Stimulated activated CD8-positive, alpha-beta memory T cell treated with anti-CD3 and anti-CD28 coated beads, Interleukin-4, amount 100 ng/mL, for 48 hours (primary cell): ENCODE data around the gene SCGB3A1.

Experiments used
- DNase-seq: peaks from one replicate; pipeline ENCODE4 v3.0.0-alpha.2; 2020

SCGB3A1 gene

GRCh38 chr5:180625125-180625790, 34.0 kb upstream of the SCGB3A1 start:
- DNase-seq = no peak

- no peak for DNase-seq
Measured at GRCh38 chr5:180624587-180624986, 33.3 kb upstream of the SCGB3A1 start.

- no peak for DNase-seq
Measured at GRCh38 chr5:180623844-180624243, 32.5 kb upstream of the SCGB3A1 start.

- no peak for DNase-seq
Measured at GRCh38 chr5:180623411-180623834, 32.1 kb upstream of the SCGB3A1 start.

GRCh38 chr5:180622910-180623309, 31.6 kb upstream of the SCGB3A1 start:
- no peak for DNase-seq

GRCh38 chr5:180621311-180621710, 30.0 kb upstream of the SCGB3A1 start:
- no peak for DNase-seq

- DNase-seq = no peak
Measured at GRCh38 chr5:180620014-180620413, 28.7 kb upstream of the SCGB3A1 start.

GRCh38 chr5:180619563-180619915, 28.2 kb upstream of the SCGB3A1 start:
- no peak for DNase-seq

GRCh38 chr5:180618829-180619562, 27.7 kb upstream of the SCGB3A1 start:
- peak; percentile 57 for DNase-seq

GRCh38 chr5:180618487-180618828, 27.2 kb upstream of the SCGB3A1 start:
- DNase-seq = no peak

GRCh38 chr5:180613814-180614188, 22.5 kb upstream of the SCGB3A1 start:
- no peak for DNase-seq

GRCh38 chr5:180613188-180613813, 22.0 kb upstream of the SCGB3A1 start:
- no peak for DNase-seq

GRCh38 chr5:180612683-180613082, 21.4 kb upstream of the SCGB3A1 start:
- DNase-seq = no peak

- DNase-seq = no peak
Measured at GRCh38 chr5:180611140-180611850, 20.0 kb upstream of the SCGB3A1 start.

GRCh38 chr5:180609817-180610550, 18.7 kb upstream of the SCGB3A1 start:
- no peak for DNase-seq

GRCh38 chr5:180609386-180609785, 18.1 kb upstream of the SCGB3A1 start:
- no peak for DNase-seq

GRCh38 chr5:180608572-180609310, 17.4 kb upstream of the SCGB3A1 start:
- DNase-seq = no peak

GRCh38 chr5:180607861-180608571, 16.7 kb upstream of the SCGB3A1 start:
- no peak for DNase-seq

GRCh38 chr5:180606215-180606785, 15.0 kb upstream of the SCGB3A1 start:
- DNase-seq = no peak

GRCh38 chr5:180605554-180606214, 14.4 kb upstream of the SCGB3A1 start:
- DNase-seq = peak; percentile 87

GRCh38 chr5:180604271-180604670, 13.0 kb upstream of the SCGB3A1 start:
- DNase-seq = no peak
